Measurements from ENCODE around the gene PMEL.

DNA sequence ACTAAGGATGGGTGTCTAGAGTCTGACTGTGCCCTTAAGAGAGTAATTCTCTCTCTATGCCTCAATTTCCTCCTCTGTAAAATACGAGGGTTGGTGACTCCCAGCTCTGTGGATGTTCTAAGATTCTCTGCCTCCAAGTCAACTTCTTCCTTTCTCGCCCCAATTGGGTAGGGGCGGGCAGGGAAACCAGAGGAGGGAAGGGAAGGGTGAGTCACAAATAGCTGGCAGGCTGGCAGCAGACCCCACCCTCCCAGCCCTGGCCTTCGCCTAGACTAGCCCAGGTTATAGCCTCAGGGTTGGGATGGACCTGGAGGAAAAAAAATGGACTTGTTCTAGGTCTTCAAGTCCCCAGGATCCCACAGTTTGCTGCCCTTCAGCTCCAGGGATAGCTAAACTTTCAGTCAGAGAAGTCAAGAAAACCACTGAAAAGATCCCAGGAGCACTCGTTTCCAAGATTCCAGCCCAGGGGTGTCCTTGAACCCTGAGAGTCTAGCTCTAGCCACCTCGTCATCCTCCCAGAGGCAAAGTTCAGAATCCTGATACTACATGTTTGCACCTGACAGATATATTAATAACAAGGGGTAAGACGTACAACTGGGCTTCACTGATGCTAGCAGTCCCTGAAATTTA, 32.6 kb downstream of the PMEL start:
- TF ChIP-seq, protein P1, sequence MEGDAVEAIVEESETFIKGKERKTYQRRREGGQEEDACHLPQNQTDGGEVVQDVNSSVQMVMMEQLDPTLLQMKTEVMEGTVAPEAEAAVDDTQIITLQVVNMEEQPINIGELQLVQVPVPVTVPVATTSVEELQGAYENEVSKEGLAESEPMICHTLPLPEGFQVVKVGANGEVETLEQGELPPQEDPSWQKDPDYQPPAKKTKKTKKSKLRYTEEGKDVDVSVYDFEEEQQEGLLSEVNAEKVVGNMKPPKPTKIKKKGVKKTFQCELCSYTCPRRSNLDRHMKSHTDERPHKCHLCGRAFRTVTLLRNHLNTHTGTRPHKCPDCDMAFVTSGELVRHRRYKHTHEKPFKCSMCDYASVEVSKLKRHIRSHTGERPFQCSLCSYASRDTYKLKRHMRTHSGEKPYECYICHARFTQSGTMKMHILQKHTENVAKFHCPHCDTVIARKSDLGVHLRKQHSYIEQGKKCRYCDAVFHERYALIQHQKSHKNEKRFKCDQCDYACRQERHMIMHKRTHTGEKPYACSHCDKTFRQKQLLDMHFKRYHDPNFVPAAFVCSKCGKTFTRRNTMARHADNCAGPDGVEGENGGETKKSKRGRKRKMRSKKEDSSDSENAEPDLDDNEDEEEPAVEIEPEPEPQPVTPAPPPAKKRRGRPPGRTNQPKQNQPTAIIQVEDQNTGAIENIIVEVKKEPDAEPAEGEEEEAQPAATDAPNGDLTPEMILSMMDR (IDR thresholded peaks at IDR 0.05): no peak
- TF ChIP-seq, protein P2, sequence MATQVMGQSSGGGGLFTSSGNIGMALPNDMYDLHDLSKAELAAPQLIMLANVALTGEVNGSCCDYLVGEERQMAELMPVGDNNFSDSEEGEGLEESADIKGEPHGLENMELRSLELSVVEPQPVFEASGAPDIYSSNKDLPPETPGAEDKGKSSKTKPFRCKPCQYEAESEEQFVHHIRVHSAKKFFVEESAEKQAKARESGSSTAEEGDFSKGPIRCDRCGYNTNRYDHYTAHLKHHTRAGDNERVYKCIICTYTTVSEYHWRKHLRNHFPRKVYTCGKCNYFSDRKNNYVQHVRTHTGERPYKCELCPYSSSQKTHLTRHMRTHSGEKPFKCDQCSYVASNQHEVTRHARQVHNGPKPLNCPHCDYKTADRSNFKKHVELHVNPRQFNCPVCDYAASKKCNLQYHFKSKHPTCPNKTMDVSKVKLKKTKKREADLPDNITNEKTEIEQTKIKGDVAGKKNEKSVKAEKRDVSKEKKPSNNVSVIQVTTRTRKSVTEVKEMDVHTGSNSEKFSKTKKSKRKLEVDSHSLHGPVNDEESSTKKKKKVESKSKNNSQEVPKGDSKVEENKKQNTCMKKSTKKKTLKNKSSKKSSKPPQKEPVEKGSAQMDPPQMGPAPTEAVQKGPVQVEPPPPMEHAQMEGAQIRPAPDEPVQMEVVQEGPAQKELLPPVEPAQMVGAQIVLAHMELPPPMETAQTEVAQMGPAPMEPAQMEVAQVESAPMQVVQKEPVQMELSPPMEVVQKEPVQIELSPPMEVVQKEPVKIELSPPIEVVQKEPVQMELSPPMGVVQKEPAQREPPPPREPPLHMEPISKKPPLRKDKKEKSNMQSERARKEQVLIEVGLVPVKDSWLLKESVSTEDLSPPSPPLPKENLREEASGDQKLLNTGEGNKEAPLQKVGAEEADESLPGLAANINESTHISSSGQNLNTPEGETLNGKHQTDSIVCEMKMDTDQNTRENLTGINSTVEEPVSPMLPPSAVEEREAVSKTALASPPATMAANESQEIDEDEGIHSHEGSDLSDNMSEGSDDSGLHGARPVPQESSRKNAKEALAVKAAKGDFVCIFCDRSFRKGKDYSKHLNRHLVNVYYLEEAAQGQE (IDR thresholded peaks at IDR 0.05; ENCODE audit: insufficient read depth in 1 of 2, low read depth in 2 of 2, low read length in 1 of 2): no peak
